ENCODE data around the gene PRM1. TPM values are rescaled to one million over a fixed set of nuclear protein-coding genes. Genes with fewer than 3 reads are reported as not detected.

The PRM1 gene
- total and polyA plus RNA-seq, 2 of the 13 experiments (the other 11 are each of a cell fraction or from before 2014, with no cell fraction given): not detected

- peak; percentile 52; the same call in 1 of the 2 replicates for TF ChIP-seq TBX2 (CRISPR knock-in tag; IDR thresholded peaks at IDR 0.05; ENCODE audit: borderline replicate concordance)
- TF ChIP-seq ZNF383 (CRISPR knock-in tag; IDR thresholded peaks at IDR 0.05; ENCODE audit: borderline replicate concordance): 0 out of 2 replicates have a peak, but pooled peaks have one; percentile 84
- TF ChIP-seq HBP1 (CRISPR knock-in tag; IDR thresholded peaks at IDR 0.05; ENCODE audit: low read depth): no peak
- TF ChIP-seq ZNF235 (CRISPR knock-in tag; IDR thresholded peaks at IDR 0.05; ENCODE audit: borderline replicate concordance): peak; percentile 61; the same call in 1 of the 2 replicates
- no peak for TF ChIP-seq STAT5B (CRISPR knock-in tag; IDR thresholded peaks at IDR 0.05)
- peak; percentile 93; the same call in 1 of the 2 replicates for TF ChIP-seq ZNF251 (CRISPR knock-in tag; IDR thresholded peaks at IDR 0.05)
- no peak for TF ChIP-seq ZNF264 (CRISPR knock-in tag; IDR thresholded peaks at IDR 0.05)
- peak; percentile 2; the same call in 1 of the 2 replicates for TF ChIP-seq ZBTB7B (CRISPR knock-in tag; IDR thresholded peaks at IDR 0.05)
- TF ChIP-seq ZFX (CRISPR knock-in tag; IDR thresholded peaks at IDR 0.05; ENCODE audit: low read depth): peak; percentile 45; the same call in 1 of the 2 replicates
- peak; percentile 34; the same call in 1 of the 2 replicates for TF ChIP-seq ZNF768 (CRISPR knock-in tag; IDR thresholded peaks at IDR 0.05)
- 0 out of 2 replicates have a peak, but pooled peaks have one; percentile 32 for TF ChIP-seq BCL3 (CRISPR knock-in tag; IDR thresholded peaks at IDR 0.05)
- 0 out of 2 replicates have a peak, but pooled peaks have one; percentile 46 for TF ChIP-seq ZNF749 (CRISPR knock-in tag; IDR thresholded peaks at IDR 0.05; ENCODE audit: borderline replicate concordance)
- peak; percentile 12; the same call in 1 of the 2 replicates for TF ChIP-seq REPIN1 (CRISPR knock-in tag; IDR thresholded peaks at IDR 0.05; ENCODE audit: borderline replicate concordance, low read depth)
- no peak for TF ChIP-seq PPARG (CRISPR knock-in tag; conservative IDR thresholded peaks at IDR 0.05)
- no peak for TF ChIP-seq MAX (IDR thresholded peaks at IDR 0.05)
- no peak for TF ChIP-seq PAF1 (CRISPR knock-in tag; IDR thresholded peaks at IDR 0.05)
- no peak for TF ChIP-seq TRIM22 (IDR thresholded peaks at IDR 0.05)
- no peak; the same call in 1 of the 2 replicates for TF ChIP-seq SAFB2 (CRISPR knock-in tag; IDR thresholded peaks at IDR 0.05; ENCODE audit: borderline replicate concordance, low read depth)
- TF ChIP-seq RBM39 (IDR thresholded peaks at IDR 0.05; ENCODE audit: low read depth, low read length, poor library complexity, severe bottlenecking): peak; percentile 7
- TF ChIP-seq ZNF563 (CRISPR knock-in tag; IDR thresholded peaks at IDR 0.05): no peak
- TF ChIP-seq KLF15 (CRISPR knock-in tag; IDR thresholded peaks at IDR 0.05; ENCODE audit: borderline replicate concordance): peak; percentile 9; the same call in 1 of the 2 replicates
- peak; percentile 23; the same call in 1 of the 2 replicates for TF ChIP-seq ZNF777 (CRISPR knock-in tag; IDR thresholded peaks at IDR 0.05)
- peak; percentile 18; the same call in 1 of the 2 replicates for TF ChIP-seq SP2 (CRISPR knock-in tag; IDR thresholded peaks at IDR 0.05)
- TF ChIP-seq HDAC6 (IDR thresholded peaks at IDR 0.05; ENCODE audit: low read depth, low read length): no peak
- TF ChIP-seq LCORL (IDR thresholded peaks at IDR 0.05): no peak
- no peak for TF ChIP-seq LCORL (CRISPR knock-in tag; IDR thresholded peaks at IDR 0.05)
Observed at GRCh38 chr16:11307639-11308492, 26.7 kb upstream of the PRM1 start (continued).
